Measurements from ENCODE around the gene LAGE3.

The LAGE3 gene

DNA sequence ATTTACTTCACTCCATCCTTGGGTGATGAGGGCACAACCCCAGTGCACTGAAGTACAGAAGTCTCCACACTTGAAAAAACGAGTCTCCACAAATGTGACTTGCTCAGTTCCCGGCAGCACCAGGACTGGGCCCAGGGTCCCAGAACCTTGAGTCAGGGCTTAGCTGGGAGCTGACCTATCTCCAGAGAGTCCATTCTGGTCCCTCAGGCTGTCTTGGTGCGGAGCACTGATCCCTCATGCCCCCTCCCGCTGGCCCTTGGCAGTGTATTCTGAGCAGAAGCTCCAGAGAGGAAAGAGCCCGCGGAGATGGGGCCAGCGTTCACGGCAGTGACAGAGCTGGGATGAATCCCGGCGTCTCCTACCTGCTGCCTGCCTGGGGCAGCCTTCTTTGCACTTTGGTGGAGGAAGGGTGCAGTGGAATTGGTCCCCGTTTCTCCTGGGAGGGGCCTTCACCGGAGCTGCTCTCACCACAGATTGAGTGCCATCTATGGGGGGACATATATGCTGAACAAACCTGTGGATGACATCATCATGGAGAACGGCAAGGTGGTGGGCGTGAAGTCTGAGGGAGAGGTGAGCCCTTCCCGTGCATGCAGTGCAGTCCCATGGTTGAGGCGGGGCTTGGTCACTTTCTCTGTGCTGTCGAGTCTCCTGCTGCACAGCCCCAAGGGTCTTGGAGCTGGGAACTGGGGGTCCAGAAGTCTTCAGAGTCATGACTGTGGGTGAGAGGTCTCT is 38.3 kb downstream of the LAGE3 start:
- no peak for DNase-seq
- in situ Hi-C loops (cut with MboI; ENCODE audit: low pct_unique_long_range_greater_than_20kb, low sequenced_read_pairs) = no loop called here

DNA sequence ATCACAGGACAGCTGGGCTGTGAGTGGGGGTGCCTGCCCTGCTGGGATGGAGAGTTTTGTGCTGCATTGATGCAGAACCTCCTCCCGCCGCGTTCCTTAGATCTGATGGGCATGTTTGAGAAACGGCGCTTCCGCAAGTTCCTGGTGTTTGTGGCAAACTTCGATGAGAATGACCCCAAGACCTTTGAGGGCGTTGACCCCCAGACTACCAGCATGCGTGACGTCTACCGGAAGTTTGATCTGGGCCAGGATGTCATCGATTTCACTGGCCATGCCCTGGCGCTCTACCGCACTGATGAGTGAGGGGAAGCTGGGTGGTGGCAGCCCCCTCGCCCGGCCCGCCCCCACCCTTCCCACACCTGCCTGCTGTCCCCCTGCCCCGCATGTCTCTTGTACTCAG is 39.2 kb downstream of the LAGE3 start:
- DNase-seq = no peak
- in situ Hi-C loops (cut with MboI; ENCODE audit: low pct_unique_long_range_greater_than_20kb, low sequenced_read_pairs) = no loop called here

DNA sequence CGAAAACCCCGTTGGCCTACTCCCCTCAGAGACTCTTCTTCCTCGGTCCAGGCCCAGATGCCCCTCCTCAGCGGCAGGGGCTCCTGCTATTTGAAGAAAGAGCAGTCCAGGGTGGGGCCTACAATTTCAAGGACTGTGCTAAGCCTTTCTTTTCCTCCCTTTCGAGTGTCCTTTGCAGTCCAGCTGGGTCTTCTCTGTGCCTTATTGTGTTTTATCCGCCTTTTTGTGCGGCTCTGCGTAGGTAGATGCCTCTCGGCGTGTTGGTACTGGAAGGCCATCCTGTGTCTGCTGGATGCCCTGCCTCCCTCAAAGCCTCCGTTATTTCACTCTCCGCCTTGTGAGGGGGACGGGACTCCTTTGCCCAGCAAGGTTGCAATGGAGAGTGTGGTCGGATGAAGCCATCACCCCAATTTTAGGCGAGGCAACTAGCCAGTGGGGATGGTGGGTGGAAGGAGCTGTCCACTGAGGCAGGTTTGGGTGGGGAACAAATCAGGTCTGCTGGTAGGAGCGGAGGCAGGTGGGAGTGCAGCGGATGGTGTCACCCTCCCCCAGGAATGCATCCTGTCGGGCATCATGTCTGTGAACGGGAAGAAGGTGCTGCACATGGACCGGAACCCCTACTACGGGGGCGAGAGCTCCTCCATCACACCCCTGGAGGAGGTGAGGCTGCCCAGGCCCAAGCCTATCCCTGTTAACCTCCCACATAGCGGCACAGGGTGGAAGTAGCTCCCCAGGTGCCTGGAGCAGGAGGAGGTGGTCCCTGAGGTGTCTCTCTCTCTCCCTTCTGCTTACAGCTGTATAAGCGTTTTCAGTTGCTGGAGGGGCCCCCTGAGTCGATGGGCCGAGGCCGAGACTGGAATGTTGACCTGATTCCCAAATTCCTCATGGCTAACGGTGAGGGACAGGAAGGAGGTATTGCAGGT is 40.8 kb downstream of the LAGE3 start:
- in situ Hi-C loops (cut with MboI; ENCODE audit: low pct_unique_long_range_greater_than_20kb, low sequenced_read_pairs) = no loop called here
- no peak for DNase-seq

DNA sequence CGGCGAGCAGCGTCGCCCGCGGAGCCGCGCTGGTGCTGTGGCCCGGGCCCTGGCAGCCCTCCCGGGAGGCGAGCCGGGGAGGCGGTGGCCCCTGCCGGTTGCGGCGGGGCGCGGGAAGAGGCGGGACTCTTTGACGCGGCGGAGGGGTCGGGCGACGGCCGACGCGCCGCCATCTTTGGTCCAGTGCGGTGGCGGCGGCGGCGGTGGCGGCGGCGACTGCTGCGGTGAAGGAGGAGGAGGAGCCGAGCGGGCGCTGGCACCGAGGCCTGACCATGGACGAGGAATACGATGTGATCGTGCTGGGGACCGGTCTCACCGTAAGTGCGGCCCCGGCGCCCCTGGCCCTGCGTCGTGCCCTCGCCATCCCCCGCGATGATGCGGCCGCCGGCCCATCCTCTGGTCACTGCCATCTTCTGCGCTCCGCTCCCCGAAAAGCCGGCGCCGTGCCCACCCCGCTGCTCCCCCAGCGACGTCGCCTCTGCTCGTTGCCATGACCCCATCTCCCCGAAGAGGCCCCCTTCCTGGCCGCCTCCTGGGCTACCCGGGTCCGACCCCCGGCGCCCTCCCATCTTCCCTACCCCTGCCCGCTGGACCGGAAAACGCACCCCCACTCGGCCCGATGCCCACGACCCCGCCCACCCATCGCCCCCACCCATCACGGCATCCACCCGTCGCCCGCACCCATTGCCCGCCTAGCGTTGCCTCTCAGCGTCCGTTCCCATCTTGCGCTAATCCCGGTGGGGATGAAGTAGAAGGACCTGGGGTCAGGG is 41.9 kb downstream of the LAGE3 start, which contains the start of gene GDI1:
GDI1 (plus strand) TSS at position 172 of the 770 bp plus-strand sequence; CDS start at position 273, 101 bp downstream.
- DNase-seq = no peak
- in situ Hi-C loops (cut with MboI; ENCODE audit: low pct_unique_long_range_greater_than_20kb, low sequenced_read_pairs) = no loop called here

DNA sequence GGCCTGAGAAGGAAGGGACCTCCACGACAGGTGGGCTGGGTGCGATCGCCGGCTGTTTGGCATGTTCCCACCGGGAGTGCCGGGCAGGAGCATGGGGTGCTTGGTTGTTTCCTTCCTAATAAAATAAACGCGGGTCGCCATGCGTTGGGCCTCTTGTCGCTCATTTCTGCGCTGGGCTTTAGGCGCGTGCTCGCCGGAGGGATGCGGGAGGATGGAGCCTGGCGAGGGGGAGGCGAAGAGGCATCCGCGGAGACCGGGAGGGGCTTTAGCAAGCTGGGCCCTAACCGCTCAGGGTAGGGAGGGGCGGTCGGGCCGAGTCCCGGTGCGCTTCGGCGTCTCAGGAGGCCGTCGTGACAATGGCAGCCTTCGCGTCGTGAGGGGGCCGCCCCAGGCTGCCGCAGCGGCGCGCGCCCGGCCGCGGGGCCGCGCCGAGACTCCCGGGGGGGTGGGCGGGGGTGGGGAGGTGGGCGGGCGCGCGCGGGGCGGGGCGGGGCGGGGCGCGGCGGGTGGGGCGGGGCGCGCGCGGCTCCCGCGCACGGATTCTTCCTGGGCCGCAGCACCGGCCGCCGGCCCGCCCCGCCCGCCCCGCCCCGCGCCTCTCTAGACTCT is 42.6 kb downstream of the LAGE3 start:
- no peak for DNase-seq
- in situ Hi-C loops (cut with MboI; ENCODE audit: low pct_unique_long_range_greater_than_20kb, low sequenced_read_pairs) = no loop called here

DNA sequence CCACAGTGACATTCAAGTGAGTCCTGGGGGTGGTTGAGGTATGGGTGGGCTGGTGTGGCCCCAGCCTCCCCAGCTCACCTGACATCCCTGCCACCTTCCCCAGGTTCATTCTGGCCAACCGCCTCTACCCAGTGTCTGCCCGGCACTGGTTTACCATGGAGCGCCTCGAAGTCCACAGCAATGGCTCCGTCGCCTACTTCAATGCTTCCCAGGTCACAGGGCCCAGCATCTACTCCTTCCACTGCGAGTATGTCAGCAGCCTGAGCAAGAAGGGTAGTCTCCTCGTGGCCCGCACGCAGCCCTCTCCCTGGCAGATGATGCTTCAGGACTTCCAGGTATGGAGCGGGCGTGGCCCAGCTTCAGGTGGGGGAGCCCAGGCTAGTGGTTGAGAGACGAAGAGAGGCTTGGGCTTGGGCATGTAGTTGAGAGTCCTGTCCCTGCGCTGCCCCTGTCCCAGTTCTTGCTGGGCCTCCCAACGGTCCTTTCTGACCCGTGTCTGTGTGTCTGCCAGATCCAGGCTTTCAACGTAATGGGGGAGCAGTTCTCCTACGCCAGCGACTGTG is 43.8 kb downstream of the LAGE3 start:
- DNase-seq = no peak
- in situ Hi-C loops (cut with MboI; ENCODE audit: low pct_unique_long_range_greater_than_20kb, low sequenced_read_pairs) = no loop called here

DNA sequence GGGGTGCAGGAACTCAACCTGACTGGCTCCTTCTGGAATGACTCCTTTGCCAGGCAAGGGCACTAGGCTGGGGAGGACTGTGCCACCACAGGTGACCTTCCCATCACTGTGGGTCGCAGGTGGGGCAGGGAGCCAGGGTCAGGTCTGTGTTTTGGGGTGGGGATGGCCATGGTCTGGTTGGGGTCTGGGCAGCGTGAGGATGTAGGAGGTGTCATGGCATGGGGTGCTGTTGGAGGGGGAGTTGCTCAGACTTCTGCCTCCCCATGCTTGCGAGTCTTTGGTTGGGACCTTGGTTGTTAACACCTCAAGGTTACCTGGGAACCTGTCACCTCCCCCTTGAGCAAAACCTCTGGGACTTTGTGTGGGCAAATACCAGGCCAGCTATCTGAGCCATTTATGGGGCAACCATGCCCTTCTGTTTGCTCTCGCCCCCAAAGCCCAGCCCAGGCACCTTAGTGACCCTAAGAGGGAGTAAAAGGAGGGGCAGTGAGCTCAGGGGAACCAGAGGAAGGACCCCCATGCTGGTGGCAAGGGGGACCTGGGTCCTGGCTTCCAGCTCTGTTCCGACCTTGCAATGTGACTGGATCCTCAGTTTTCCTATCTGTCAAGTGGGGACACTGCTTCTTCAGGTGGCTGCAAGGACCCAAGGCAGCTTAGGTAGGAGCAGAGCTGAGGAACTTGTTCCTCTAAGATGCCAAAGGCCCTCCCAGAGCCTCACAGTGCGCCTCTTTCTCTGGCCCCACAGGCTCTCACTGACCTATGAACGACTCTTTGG is 44.5 kb downstream of the LAGE3 start:
- DNase-seq = no peak
- in situ Hi-C loops (cut with MboI; ENCODE audit: low pct_unique_long_range_greater_than_20kb, low sequenced_read_pairs) = no loop called here

DNA sequence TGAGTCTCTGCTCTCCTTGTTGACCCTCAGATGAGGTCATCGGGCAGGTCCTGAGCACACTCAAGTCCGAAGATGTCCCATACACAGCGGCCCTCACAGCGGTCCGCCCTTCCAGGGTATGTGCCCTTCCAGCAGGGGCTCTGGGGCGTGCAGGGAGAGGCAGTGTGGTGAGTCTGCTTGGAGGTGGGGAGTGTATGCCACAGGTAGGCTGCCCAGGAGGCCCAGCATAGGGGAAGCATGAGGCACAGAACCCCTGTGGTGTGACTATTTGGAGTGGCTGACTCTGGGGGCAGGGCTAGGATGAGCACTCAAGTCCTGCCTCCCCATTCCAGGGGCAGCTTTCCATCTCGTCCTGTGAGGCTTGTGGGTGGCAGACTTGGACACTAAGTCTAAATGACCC is 45.5 kb downstream of the LAGE3 start:
- DNase-seq = no peak
- in situ Hi-C loops (cut with MboI; ENCODE audit: low pct_unique_long_range_greater_than_20kb, low sequenced_read_pairs) = no loop called here

DNA sequence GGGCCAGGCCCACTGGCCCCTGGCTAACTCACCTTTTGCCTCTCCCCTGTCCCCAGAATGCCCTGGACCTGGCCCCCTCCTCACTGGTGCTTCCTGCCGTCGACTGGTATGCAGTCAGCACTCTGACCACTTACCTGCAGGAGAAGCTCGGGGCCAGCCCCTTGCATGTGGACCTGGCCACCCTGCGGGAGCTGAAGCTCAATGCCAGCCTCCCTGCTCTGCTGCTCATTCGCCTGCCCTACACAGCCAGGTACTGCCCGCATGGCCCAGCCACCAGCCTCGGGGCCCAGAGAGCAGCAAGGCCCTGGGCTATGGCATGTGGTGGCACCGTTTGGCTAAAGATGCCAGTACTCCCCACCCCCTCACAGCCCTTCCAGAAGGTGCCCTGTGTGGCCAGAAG is 46.9 kb downstream of the LAGE3 start:
- DNase-seq = no peak
- in situ Hi-C loops (cut with MboI; ENCODE audit: low pct_unique_long_range_greater_than_20kb, low sequenced_read_pairs) = no loop called here

DNA sequence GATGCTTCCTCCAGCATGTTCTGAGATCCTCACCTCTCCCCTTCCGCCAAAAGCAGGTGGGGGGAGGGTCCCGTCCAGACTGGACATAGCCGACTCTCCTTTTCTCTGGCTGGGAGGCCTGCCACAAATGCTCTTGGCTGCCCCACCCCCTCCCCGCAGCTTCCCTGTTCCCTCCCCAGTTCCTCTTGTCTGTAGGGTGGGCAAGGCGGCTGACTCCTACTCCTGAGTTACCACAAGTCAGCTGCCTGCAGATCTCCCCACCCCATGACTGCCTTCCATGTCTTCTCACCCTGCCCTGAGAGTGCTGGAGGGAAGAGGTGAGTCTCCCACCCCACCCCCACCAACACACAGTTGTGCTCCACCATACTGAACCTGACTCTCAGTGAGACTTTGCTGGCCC is 47.7 kb downstream of the LAGE3 start:
- in situ Hi-C loops (cut with MboI; ENCODE audit: low pct_unique_long_range_greater_than_20kb, low sequenced_read_pairs) = no loop called here

DNA sequence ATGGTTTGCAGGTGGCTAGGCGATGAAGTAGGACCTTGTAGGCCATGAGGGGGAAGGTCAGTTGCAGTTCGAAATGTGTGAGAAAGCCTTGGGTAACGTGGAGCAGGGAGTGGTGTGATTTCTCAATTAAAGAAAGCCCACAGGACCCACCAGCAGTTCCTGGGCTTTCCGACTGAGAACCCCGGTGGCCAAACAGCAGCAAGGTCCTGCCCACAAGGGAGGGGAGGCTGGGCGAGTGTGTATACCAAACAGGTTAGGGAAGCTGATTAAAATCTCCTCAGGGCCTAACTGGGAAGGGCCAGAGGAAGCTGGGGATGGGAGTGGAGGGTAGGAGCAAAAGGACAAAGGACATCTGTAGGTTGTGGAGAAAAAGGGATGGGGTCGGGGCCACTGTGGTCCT is 48.2 kb downstream of the LAGE3 start:
- in situ Hi-C loops (cut with MboI; ENCODE audit: low pct_unique_long_range_greater_than_20kb, low sequenced_read_pairs) = no loop called here
- DNase-seq = no peak

More for the DNA sequence above, 47.7 kb downstream of the LAGE3 start:
- DNase-seq = peak; percentile 77

DNA sequence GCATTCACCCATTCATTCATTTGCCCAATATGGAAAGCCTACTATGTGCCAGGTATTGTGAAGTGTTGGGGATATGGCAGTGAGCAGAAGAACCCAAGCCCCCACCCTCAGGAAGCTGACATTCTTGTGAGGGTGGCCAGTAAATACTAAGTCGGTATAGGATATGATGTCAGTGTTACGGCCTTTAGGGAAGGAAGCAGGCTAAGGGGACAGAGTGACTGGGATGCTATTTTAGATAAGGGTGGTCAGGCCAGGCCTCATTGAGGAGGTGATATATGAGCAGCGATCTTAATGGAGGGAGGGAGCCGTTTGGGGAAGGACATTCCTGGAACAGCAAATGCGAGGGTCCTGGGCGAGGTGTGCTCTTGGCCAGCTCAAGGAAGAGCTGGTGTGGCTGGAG is 48.6 kb downstream of the LAGE3 start:
- in situ Hi-C loops (cut with MboI; ENCODE audit: low pct_unique_long_range_greater_than_20kb, low sequenced_read_pairs) = no loop called here
- no peak for DNase-seq

DNA sequence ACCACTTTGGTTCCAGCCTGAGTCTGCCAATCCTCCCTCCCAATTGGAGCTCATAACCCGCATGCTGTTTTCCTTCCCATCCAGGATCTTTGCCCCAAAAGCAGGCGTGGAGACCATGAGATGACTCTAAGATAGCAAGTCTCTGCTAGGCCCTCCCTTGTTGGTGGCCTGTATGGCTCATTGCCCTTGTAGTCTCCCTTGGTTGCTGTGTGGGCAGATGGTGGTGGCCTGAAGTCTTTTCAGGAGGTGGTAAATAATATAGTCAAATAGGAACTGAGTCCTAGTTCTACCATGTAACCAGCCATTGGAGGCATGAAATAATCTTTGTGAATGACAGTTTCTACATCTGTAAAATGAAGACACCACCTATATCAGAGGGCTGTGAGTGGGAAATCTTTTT is 49.4 kb downstream of the LAGE3 start:
- no peak for DNase-seq
- in situ Hi-C loops (cut with MboI; ENCODE audit: low pct_unique_long_range_greater_than_20kb, low sequenced_read_pairs) = no loop called here

DNA sequence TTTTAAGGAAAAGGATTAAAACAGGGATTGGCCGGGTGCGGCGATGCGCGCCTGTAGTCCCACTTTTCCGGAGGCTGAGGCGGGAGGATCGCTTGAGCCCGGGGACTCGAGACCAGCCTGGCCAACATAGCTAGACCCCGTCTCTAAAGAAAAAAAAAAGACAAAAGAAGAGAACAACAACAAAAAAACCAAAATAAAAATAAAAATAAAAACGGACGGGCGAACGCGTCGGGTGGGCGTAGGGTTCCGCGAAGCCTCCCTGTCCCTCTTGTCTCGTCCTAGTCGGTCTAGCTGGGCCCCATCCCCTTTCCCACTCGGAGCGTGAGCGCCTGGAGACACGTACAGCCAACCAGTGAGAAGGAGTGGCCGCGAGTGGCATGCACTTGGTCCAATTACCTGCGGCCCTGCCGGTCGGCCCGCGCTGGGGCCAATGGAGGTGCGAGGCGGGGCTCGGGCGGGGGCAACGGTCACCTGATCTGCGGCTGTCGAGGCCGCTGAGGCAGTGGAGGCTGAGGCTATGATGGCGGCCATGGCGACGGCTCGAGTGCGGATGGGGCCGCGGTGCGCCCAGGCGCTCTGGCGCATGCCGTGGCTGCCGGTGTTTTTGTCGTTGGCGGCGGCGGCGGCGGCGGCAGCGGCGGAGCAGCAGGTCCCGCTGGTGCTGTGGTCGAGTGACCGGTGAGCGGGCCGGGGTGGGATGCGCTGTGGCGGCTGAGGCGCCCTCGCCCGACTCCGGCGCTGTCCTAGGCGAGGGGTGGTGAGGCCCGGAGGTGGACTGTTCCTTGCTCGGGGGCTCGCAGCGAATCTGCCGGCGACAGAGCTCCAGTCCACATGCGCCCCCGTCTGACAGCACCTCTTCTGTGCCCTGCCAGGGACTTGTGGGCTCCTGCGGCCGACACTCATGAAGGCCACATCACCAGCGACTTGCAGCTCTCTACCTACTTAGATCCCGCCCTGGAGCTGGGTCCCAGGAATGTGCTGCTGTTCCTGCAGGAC is 50.6 kb downstream of the LAGE3 start, which contains the start of gene ATP6AP1:
ATP6AP1 (plus strand) TSS at position 502 of the 996 bp plus-strand sequence; CDS start at position 518, 16 bp downstream.
- in situ Hi-C loops (cut with MboI; ENCODE audit: low pct_unique_long_range_greater_than_20kb, low sequenced_read_pairs) = no loop called here
- DNase-seq = peak; percentile 96

Measured in KBM-7 (cell line).